CD4-positive, alpha-beta T cell treated with Interferon gamma for 1 hour (primary cell): ENCODE results near the gene SLC6A13.
"Not testable (repeated sequence)": the region's sequence is repeated elsewhere in the genome, so short reads cannot be mapped to it uniquely, and the experiment has no call there.

Experiments
- DNase-seq: peaks from one replicate; pipeline ENCODE4 v3.0.0-alpha.2; 2020

Gene SLC6A13

DNA sequence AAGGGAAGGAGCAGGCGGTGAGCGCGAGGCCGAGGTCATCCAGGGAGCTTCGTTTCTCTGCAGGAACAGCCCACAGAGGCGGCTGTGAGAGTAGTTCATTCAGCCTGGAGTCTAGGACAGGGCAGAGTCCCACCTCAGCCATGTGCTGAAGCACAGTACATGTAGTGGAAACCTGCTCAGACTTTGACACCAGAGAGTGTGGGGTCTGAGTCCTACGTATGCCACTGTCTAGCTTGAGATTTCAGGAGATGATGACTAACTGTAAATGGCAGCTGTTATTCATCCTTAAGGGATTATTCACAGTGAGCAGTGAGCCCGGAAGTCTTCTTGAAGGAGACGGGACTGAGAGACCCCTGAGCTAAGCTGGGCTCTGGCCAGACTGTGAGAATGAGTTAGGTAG lies 938 bp upstream of the SLC6A13 start:
- DNase-seq: no peak

DNA sequence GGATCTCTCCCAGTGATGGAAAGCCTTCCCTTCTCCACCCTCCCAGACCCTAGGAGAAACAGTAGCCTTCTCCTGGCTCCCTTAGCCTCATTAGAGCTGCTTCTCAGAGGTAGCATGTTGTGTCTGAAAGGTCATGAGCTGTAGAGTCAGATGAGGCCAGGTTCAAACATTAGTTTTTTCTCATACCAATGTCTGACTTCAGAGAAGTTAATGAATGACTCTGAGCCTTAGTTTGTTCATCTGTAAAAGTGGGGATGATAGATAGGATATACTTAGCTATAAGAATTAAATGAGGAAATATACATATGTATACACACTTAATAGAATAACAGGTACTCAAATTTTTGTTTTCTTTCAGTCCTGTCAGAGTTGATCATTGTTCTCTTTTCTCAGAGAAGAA lies 523 bp downstream of the SLC6A13 start:
- DNase-seq: no peak

DNA sequence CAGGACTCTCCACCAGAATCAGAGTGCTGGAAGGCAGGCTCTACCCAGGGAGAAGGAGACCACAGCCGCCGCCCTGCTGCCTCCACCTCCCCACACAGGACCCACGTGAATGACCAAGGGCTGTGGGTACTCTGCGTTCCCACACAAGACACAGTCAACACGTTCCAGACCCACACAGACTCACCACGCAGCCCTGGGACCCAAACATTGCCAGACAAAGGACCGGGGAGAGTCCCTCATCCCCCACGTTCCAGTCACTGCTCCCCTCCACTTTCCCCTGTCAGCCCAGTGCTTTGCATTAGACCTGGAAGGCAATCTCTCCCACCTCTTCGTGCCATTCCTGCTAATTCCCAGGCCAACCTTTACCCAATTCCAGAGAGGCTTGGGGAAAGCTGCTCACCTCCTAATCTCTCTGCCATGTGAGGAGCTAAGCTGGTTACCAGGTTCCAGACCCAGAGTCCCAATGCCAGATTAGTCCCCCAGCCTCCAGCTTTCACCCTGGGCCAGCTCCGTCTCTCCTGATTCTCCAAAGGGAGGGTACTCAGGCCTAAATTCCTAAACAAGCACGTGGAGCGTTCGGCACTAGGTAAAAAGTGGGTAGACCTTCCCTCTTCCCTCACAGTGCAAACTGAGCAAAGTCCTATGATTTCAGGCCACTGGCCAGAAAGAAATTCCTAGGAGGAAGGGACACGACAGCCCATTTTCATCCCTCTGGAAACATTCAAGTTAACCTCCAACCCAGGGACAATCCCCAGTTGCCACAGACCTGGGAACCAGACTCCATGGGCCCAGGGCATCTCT lies 4.9 kb downstream of the SLC6A13 start:
- DNase-seq: no peak

DNA sequence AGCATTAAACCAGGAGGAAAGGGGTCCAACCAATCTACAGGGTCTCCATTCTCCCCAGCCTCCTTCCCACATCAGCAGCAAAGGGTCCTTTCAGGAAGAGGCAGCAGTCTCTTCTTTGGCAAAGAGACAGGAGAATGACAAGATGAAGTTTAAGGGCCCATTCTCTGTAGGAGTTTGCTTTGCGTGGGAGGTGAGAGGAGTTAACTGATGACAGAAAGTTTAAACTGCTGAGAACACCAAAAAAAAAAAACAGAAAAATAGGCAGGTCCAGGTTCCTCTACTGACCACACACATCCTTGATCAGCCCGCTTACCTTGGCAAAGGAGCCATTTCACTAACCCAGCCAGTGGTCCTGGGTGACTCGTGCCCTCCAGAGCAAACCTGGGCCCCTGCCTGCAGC lies 5.7 kb downstream of the SLC6A13 start:
- DNase-seq: no peak

DNA sequence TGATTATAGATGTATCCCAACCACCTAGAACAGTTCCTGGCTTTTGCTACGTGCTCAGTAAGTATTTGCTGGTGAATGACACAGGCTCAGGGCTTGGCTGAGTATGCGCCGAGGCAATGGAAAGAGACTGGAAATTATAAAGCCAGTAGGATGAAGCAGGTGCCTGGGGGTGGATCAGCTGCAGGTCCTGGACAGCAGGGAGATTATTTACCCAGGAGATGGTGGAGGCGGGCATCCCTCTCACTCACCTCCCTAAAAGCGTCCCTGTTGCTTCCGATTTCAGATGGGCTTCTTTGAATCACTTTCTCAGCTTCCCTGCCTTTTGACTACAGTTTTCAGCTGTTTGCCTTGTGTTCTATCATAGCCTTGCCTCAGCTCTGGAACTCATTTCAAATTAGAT lies 6.4 kb downstream of the SLC6A13 start:
- DNase-seq: no peak

DNA sequence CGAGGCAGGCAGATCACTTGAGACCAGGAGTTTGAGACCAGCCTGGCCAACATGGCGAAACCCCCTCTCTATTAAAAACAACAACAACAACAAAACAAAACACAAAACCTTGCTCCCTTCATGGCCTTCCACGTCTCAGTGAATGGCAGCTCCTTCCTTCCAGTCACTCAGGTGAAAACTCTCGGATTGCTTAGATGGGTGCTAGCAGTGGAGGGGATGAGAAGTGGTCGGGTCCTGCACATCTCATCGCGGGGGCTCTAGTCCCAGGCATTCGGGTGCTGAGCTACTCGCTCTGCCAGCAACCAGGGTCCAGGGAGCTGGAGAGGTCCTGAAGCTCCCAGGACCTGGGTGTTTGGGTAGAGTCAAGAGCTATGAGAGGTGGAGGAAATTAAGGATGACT lies 7.7 kb downstream of the SLC6A13 start:
- DNase-seq: no peak

DNA sequence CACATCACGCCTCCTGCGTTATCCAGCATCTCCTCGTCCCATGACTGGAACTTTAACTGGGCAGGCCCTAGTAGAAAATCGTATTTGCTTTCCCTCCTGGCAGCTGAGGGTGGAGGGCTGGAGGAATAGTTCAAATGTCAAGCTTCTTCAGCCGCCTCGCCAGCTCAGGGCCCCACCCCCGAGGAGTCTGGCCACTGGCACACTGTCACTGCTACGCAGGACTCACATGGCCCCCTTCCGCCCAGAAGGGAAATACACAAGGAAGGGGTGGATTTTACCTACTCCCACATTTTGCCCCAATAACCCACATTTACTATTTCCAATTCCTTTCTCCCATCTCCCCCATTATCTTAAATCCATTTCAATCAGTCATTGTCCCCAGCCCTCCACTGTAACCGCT lies 8.6 kb downstream of the SLC6A13 start:
- DNase-seq: no peak

DNA sequence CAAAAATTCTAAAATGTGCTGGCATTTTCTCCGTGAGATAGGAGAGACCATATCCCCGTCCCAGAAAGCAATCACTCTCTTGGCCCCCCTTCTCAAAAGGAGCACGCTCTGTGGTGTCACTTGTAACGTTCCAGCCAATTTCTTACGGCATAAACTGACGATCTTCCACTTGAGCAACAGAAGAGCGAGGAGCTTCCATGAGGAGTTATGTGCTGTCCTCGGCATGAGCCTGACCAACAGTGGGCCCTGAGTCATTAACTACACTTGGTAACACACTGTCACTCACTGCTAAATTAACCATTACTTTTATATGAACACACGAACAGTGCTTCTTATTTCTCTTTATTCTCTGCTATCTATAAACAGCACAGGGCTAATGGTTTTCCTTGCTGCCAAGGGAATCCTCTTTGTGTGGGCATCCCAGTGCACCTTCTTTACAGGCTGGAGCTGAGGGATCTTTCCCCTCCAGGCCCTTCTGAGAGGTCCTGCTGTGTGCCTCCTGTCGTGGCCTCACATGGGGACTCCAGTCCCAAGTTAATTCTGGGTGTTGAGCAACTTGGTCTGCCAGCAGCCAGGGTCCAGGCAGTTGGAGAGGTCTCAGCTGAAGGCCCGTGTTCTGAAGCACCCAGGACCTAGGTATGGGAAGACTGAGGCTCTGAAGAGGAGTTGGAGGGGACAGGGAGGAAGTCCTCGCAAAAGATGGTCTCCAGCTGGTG lies 9.4 kb downstream of the SLC6A13 start:
- no peak for DNase-seq

DNA sequence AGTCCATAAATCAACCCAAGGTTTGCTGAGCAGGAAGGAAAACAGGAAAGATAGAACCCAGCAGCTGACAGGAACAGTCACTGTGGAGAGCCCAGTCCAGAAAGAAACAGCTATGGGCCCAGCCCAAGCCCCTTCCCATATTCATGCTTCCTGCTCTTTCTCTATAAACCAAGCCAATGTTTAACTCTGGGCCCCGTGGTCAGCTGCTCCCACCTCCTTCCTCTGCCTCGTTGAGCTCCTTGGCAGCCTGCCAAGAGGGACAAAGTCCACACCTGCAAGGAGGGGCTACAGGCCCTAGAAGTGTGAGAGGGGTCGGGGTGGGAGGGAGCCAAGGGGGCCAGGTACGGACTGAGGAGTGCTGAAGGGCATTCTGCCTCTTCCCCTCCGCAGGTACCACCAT lies 10.0 kb downstream of the SLC6A13 start:
- no peak for DNase-seq

DNA sequence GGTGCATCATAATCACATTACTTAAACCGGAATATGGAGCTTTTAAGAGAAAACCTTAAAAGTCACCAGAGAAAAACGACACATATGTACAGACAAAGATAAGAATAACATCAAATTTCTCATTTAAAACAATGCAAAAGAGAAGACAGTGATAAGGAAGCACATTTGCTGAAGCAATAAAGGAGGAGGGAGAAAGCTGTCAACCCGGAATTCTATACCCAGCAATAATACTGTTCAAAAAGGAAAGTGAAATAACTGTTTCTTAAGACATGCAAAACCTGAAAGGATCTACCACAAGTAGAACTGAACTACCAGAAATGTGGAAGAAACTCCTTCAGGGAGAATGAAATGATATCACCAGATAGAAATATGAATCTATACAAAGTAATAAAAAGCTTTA lies 15.4 kb downstream of the SLC6A13 start:
- no peak for DNase-seq

DNA sequence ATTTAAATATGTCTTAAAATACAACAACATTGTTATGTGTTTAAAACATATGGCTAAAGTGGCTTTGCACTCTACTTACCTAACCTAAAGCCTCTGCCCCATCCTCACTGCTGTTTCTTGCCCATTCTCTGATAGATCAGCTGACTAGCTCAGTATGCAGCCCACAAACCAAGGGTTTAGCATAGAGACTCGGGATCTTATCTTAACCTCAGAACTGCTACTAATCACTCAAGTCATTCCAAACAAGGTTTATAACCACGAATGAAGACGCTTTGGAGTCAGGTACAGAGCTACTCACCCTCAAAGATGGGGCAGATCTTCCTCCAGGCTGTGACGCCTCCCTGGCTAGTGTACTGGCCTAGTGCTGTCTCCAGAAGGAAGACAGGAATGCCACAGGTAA lies 19.3 kb downstream of the SLC6A13 start:
- DNase-seq: no peak

DNA sequence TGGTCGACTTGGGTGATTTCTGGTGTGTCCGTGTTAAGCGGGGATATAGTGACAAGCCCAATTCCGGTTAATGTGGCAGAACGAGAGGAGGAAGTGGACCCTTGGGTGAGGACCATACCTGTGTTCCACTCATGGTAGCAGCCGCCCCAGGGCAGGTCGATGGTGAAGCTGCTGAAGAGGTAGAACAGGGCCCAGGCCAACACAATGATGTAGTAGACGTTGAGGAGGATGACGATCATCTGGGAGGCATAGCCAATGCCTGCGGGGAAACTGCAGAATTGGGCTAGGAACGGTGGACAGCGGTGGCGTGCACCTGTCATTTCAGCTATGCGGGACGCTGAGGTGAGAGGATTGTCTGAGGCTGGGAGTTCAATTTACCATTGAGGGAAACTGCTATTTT lies 20.1 kb downstream of the SLC6A13 start:
- no peak for DNase-seq

DNA sequence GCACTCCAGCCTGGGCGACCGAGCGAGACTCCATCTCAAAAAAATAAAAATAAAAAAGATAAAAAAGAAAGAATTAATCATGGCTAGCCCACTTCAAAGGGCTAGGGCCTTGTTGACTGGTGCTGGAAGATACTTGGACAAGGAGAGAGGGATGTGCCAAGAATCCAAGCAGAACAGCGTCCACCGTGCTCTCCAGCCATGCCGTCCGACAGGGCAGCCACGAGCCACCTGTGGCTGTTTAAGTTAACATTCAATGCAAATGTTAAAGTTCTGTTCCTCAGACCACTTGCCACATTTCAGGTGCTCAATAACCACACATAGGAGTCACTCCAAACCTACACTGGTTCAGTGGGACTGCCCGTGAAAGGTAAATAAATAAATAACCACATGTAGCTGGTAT lies 21.4 kb downstream of the SLC6A13 start:
- no peak for DNase-seq

DNA sequence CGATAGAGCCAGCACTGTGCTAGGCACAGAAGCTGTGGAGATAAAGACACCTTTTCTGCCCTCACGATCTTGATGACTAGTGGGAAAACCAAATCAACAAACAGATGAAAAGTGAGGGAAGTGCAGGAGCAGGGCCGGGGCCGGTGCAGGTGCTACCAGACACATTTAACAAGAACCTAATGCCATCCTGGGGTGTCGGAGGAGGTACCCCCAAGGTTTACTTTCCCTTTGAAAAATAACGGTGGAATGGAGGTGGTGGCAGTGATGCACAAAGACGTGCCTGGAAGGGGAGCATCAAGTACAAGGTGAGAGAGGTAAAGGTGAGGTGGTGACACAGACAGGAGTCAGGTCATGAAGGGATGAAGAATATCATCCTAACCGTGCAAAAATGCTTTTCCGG lies 22.1 kb downstream of the SLC6A13 start:
- DNase-seq: no peak

DNA sequence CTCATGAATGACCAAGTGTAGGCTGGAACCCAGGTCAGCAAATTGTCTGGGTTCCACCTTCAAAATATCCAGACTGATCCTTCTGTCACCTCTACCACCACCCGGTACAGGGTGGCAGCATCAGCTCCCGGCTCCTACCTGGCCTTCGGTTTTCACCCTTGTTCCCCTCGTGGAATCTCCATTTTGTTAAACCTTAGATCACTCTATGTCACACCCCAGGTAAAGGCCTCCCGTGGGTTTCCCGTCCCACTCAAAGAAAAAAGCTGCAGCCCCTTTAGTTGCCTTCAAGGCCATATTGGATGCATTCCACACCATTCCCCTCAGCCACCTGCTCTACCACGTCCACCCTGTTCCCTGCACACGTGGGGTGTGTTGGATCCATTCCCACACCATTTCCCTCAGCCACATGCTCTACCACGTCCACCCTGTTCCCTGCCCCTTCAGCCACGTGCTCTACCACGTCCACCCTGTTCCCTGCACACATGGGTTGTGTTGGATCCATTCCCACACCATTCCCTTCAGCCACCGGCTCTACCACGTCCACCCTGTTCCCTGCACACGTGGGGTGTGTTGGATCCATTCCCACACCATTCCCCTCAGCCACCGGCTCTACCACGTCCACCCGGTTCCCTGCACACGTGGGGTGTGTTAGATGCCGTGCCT lies 23.8 kb downstream of the SLC6A13 start:
- DNase-seq: no peak

DNA sequence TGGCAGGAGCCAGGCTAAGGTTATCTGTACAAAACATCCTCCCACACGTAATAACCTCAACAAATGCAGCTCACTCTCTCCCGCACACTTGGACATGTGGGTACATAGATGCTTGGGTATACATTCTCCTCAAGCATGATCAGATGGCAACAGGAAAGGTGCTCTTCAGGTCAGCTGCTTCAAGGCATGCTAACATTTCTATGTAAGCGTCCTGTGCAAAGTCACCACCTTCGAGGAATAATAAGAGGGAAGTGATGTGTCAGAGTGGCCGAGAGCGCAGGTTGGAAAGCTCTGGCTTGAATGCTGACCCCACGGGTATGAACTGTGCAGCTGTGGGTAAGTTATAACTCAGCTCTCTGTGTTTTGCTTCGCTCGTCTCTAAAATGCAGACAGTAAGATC lies 24.5 kb downstream of the SLC6A13 start:
- no peak for DNase-seq

DNA sequence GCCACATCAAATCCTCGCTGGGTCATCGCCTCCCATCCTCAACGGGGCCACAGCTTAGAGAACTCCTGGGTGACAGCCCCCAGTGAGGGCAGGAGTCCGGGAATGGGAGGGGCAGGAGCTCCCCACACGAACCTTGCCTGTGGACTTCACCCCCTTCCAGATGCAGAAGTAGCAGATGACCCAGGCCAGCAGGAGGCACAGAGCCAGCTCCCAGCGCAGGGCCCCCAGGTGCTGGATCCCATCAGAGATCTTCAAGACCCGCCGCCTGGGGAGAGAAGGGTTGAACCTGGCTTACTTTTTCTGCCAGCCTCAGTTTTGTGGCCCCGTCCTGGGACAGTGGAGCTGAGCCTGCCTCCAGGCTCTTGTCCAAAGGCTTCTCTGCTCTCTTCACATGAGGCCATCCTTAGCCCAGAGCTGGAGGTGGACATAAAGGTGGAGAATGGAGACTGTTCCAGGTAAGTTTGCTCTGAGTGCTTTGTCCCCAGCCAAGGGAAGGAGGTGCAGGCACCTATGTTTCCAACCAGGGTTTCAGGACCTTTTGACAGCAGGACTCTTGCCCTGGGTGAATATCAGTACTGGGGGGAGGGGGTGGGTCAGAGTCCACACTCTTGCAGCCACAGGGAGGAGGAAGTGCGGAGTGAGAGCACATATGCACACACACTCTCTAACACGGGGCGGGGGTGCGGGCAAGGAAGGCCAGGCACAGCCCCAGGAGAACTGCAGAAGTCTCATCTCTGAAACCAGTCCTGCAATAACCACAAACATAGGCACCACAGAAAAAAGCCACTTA lies 25.4 kb downstream of the SLC6A13 start:
- no peak for DNase-seq

DNA sequence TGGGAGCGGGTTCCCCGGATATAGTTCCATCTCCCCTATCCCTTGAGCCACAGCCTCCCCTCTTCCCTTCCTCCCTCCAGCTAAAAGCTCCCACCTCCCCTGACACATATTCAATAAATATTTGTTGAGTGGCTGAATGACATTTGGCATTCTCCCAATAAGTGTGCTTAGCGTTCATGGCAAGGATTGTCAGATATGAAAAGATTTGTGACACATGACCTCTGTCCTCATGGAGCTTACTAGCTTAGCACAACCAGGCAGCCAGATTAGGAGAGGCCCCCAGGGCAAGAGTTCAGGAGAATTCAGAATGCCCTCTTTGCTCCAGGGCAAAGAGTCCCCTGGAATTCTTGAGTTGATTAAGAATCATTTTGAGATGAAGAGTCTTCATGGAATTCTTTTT lies 26.2 kb downstream of the SLC6A13 start:
- no peak for DNase-seq

DNA sequence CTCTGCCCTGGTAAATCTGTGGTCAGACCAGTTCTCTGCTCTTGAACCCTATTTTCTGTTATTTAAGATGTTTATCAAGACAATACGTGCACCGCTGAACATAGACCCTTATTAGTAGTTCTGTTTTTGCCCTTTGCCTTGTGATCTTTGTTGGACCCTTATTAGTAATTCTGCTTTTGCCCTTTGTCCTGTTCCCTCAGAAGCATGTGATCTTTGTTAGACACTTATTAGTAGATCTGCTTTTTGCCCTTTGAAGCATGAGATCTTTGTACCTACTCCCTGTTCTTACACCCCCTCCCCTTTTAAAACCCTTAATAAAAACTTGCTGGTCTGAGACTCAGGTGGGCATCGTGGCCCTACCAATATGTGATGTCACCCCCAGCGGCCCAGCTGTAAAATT lies 26.7 kb downstream of the SLC6A13 start:
- not testable (repeated sequence) for DNase-seq

DNA sequence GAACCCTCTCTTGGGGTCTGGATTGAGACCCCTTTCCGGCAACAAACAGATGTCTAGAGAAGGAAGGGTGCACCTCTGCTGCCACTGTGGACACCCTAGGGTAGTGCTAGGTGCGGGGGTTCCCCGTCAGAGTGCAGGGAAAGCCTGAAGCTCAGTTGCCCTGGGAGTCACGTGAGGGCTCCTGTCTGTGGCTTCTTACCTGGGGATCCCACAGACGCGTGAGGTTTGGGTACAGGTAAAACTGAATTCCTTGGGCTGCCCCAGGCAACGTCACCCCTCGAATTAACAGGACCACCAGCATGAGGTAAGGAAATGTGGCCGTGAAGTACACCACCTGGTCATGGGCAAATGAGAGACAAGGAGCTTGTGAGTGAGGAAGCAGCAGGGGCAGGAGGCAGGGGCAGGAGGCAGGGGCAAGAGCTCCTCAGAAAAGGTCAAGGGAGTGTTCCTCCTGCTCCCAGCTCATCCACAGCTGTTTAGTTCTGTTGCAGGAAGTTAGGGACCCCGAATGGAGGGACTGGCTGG lies 27.7 kb downstream of the SLC6A13 start:
- no peak for DNase-seq

DNA sequence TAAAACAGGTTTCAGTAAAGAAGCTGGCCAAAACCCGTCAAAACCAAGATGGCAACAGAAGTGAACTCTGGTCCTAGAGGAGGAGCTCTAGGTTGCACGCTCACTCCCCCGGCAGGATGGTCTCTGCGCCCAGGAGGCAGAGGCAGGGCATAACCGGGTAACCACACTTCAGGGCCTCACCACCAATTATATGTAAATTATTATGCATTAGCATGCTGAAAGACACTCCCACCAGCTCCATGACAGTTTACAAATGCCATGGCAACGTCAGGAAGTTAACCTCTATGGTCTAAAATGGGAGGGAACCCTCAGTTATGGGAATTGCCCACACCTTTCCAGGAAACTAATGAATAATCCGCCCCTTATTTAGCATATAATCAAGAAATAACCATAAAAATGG lies 28.6 kb downstream of the SLC6A13 start:
- DNase-seq: no peak

DNA sequence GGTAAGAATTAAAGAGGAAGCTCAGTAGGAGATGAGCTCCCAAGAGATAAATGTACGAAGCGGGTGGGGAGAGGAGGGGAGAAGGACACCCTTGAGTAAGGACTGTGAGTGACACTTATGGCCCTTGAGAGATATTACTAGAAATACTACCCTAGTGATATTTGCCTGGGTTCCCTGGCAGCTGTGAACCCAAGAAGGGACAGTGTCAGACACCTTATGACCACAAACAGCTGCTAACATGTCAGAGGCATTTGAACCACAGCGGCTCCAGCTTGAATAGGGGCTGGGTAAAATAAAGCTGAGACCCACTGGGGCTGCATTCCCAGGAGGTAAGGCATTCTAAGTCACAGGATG lies 29.0 kb downstream of the SLC6A13 start:
- no peak for DNase-seq
